ENCODE data around the gene HPCAL1. TPM values are rescaled to one million over a fixed set of nuclear protein-coding genes. Genes with fewer than 3 reads are reported as not detected.
A peak's percentile ranks its signal among the peaks of the same experiment; 100 is the strongest.

HPCAL1 gene
- total RNA-seq, 2 experiments from 2014 or later: 109 to 114 TPM

GRCh38 chr2:10300328-10300920 lies 2.3 kb upstream of the HPCAL1 start:
- Mint-ChIP-seq H3K36me3 (ENCODE audit: low read depth) (peaks cover 7% of the 10 kb centered on the region), H3K27me3 (no peaks in the 10 kb centered on the region), H3K4me3 (peak overlapping the region; percentile 67), H3K4me1 (peaks cover 51% of the 10 kb centered on the region), H3K9me3 (ENCODE audit: low read depth) (peaks cover 3% of the 10 kb centered on the region), H3K27ac (peak overlapping the region; percentile 65)
- intact Hi-C loops (cut with DNase I, micrococcal nuclease): loop anchor here (5.0 to 10.0 kb wide), 7 partner anchors 82 to 1466 kb away; partner anchors contain the start of genes GRHL1 (in 1 of the 2), KIDINS220 (in 1 of the 2), NOL10 (in 1 of the 2) and SLC66A3 (in 1 of the 2)
- ATAC-seq (no peak), DNase-seq (no peak)
- POLR2A ChIA-PET: no interaction called here
- CTCF ChIA-PET: interaction anchor here (0.6 to 10.3 kb wide), 5 partner anchors 13 to 109 kb away, joined by 3 to 88 read pairs (median 4); no protein-coding TSS in a partner anchor

GRCh38 chr2:10300997-10301940 lies 1.4 kb upstream of the HPCAL1 start:
- peak; percentile 54 for DNase-seq
- H3K4me3 Mint-ChIP-seq: peak overlapping the region; percentile 67
- ATAC-seq: no peak
- H3K27ac Mint-ChIP-seq: peak overlapping the region; percentile 65
- peaks cover 3% of the 10 kb centered on the region for H3K9me3 Mint-ChIP-seq (ENCODE audit: low read depth)
- POLR2A ChIA-PET: interaction anchor here (0.6 to 2.4 kb wide), 6 partner anchors 30 to 197 kb away, joined by 3 to 9 read pairs (median 3); no protein-coding TSS in a partner anchor
- peaks cover 59% of the 10 kb centered on the region for H3K4me1 Mint-ChIP-seq
- intact Hi-C loops (cut with DNase I, micrococcal nuclease): loop anchor here (5.0 to 10.0 kb wide), 7 partner anchors 81 to 1466 kb away; partner anchors contain the start of genes GRHL1 (in 1 of the 2), KIDINS220 (in 1 of the 2), NOL10 (in 1 of the 2) and SLC66A3 (in 1 of the 2)
- CTCF ChIA-PET: interaction anchor here (0.6 to 10.3 kb wide), 13 partner anchors 13 to 1331 kb away, joined by 3 to 88 read pairs (median 4); no protein-coding TSS in a partner anchor
- H3K36me3 Mint-ChIP-seq (ENCODE audit: low read depth): peaks cover 7% of the 10 kb centered on the region
- H3K27me3 Mint-ChIP-seq: no peaks in the 10 kb centered on the region

GRCh38 chr2:10301941-10302478 lies 694 bp upstream of the HPCAL1 start:
- peak overlapping the region; percentile 65 for H3K27ac Mint-ChIP-seq
- ATAC-seq (no peak), DNase-seq (peak; percentile 51)
- no peaks in the 10 kb centered on the region for H3K27me3 Mint-ChIP-seq
- POLR2A ChIA-PET: interaction anchor here (0.6 to 2.4 kb wide), 7 partner anchors 30 to 196 kb away, joined by 3 to 10 read pairs (median 3); no protein-coding TSS in a partner anchor
- CTCF ChIA-PET: interaction anchor here (0.6 to 10.3 kb wide), 13 partner anchors 12 to 1330 kb away, joined by 3 to 88 read pairs (median 4); no protein-coding TSS in a partner anchor
- intact Hi-C loops (cut with DNase I, micrococcal nuclease): loop anchor here (1.0 to 10.0 kb wide), 15 partner anchors 29 to 1467 kb away; partner anchors contain the start of genes ODC1 (in 2 of the 2), CPSF3 (in 1 of the 2), GRHL1 (in 1 of the 2) and ITGB1BP1 (in 1 of the 2)
- peaks cover 65% of the 10 kb centered on the region for H3K4me1 Mint-ChIP-seq
- peak overlapping the region; percentile 67 for H3K4me3 Mint-ChIP-seq
- H3K36me3 Mint-ChIP-seq (ENCODE audit: low read depth): peaks cover 7% of the 10 kb centered on the region
- H3K9me3 Mint-ChIP-seq (ENCODE audit: low read depth): peaks cover 3% of the 10 kb centered on the region

GRCh38 chr2:10303181-10303693 lies 533 bp downstream of the HPCAL1 start:
- ATAC-seq (peak; percentile 2), DNase-seq (no peak)
- Mint-ChIP-seq H3K9me3 (ENCODE audit: low read depth) (peaks cover 3% of the 10 kb centered on the region), H3K4me1 (peaks cover 65% of the 10 kb centered on the region), H3K27me3 (no peaks in the 10 kb centered on the region), H3K4me3 (peak overlapping the region; percentile 100), H3K36me3 (ENCODE audit: low read depth) (peaks cover 7% of the 10 kb centered on the region), H3K27ac (peak overlapping the region; percentile 89)
- POLR2A ChIA-PET: interaction anchor here (0.5 to 2.4 kb wide), 11 partner anchors 25 to 414 kb away, joined by 3 to 10 read pairs (median 4); partner anchors contain the start of gene ODC1
- CTCF ChIA-PET: interaction anchor here (0.6 to 10.3 kb wide), 6 partner anchors 19 to 132 kb away, joined by 3 to 88 read pairs (median 6); no protein-coding TSS in a partner anchor
- intact Hi-C loops (cut with DNase I, micrococcal nuclease): loop anchor here (1.0 to 10.0 kb wide), 10 partner anchors 79 to 1468 kb away; partner anchors contain the start of genes GRHL1 (in 1 of the 2), KIDINS220 (in 1 of the 2), NOL10 (in 1 of the 2) and ODC1 (in 1 of the 2)

- Mint-ChIP-seq H3K27ac (peak overlapping the region; percentile 87), H3K4me3 (peak overlapping the region; percentile 100), H3K9me3 (ENCODE audit: low read depth) (peaks cover 1% of the 10 kb centered on the region), H3K36me3 (ENCODE audit: low read depth) (peaks cover 7% of the 10 kb centered on the region), H3K4me1 (peaks cover 65% of the 10 kb centered on the region), H3K27me3 (no peaks in the 10 kb centered on the region)
- DNase-seq (peak; percentile 67), ATAC-seq (peak; percentile 2)
- CTCF ChIA-PET: interaction anchor here (0.5 to 10.3 kb wide), 8 partner anchors 14 to 131 kb away, joined by 3 to 88 read pairs (median 6); no protein-coding TSS in a partner anchor
- POLR2A ChIA-PET: interaction anchor here (0.5 to 2.3 kb wide), 11 partner anchors 23 to 414 kb away, joined by 3 to 10 read pairs (median 4); partner anchors contain the start of gene ODC1
- intact Hi-C loops (cut with DNase I, micrococcal nuclease): loop anchor here (1.0 to 10.0 kb wide), 10 partner anchors 78 to 1469 kb away; partner anchors contain the start of genes GRHL1 (in 1 of the 2), KIDINS220 (in 1 of the 2), NOL10 (in 1 of the 2) and ODC1 (in 1 of the 2)
Observed at GRCh38 chr2:10303694-10304378, 1.1 kb downstream of the HPCAL1 start.

GRCh38 chr2:10304458-10305253 lies 2.0 kb downstream of the HPCAL1 start:
- Mint-ChIP-seq H3K9me3 (ENCODE audit: low read depth) (no peaks in the 10 kb centered on the region), H3K4me3 (peak overlapping the region; percentile 100), H3K27me3 (no peaks in the 10 kb centered on the region), H3K4me1 (peaks cover 70% of the 10 kb centered on the region), H3K27ac (peak overlapping the region; percentile 87), H3K36me3 (ENCODE audit: low read depth) (peaks cover 7% of the 10 kb centered on the region)
- ChIA-PET CTCF (interaction anchor here (0.5 to 10.3 kb wide), 10 partner anchors 15 to 186 kb away, joined by 3 to 88 read pairs (median 4); no protein-coding TSS in a partner anchor), POLR2A (interaction anchor here (0.6 to 2.3 kb wide), 7 partner anchors 22 to 1623 kb away, joined by 3 to 10 read pairs (median 4); partner anchors contain the start of genes ID2 and ODC1)
- no peak for ATAC-seq
- no peak for DNase-seq
- intact Hi-C loops (cut with DNase I, micrococcal nuclease): loop anchor here (1.0 to 10.0 kb wide), 8 partner anchors 26 to 1470 kb away; partner anchors contain the start of genes GRHL1 (in 1 of the 2), KIDINS220 (in 1 of the 2), NOL10 (in 1 of the 2) and SLC66A3 (in 1 of the 2)

GRCh38 chr2:10305254-10305635 lies 2.5 kb downstream of the HPCAL1 start:
- peaks cover 73% of the 10 kb centered on the region for H3K4me1 Mint-ChIP-seq
- ChIA-PET POLR2A (interaction anchor here (0.6 to 1.1 kb wide), 5 partner anchors 104 to 1623 kb away, joined by 3 to 9 read pairs (median 4); partner anchors contain the start of gene ID2), CTCF (interaction anchor here (0.6 to 10.3 kb wide), 7 partner anchors 16 to 187 kb away, joined by 3 to 88 read pairs (median 4); no protein-coding TSS in a partner anchor)
- H3K36me3 Mint-ChIP-seq (ENCODE audit: low read depth): peaks cover 7% of the 10 kb centered on the region
- ATAC-seq (peak; percentile 15), DNase-seq (peak; percentile 76)
- H3K4me3 Mint-ChIP-seq: peak overlapping the region; percentile 100
- no peaks in the 10 kb centered on the region for H3K27me3 Mint-ChIP-seq
- no peaks in the 10 kb centered on the region for H3K9me3 Mint-ChIP-seq (ENCODE audit: low read depth)
- intact Hi-C loops (cut with DNase I, micrococcal nuclease): loop anchor here (1.0 to 10.0 kb wide), 4 partner anchors 25 to 1470 kb away; partner anchors contain the start of genes KIDINS220 (in 1 of the 2) and NOL10 (in 1 of the 2)
- H3K27ac Mint-ChIP-seq: peak overlapping the region; percentile 72

GRCh38 chr2:10305715-10306114 lies 3.0 kb downstream of the HPCAL1 start:
- POLR2A ChIA-PET: interaction anchor here (0.6 to 1.1 kb wide), 5 partner anchors 104 to 1624 kb away, joined by 3 to 9 read pairs (median 4); partner anchors contain the start of gene ID2
- ATAC-seq (peak; percentile 45), DNase-seq (peak; percentile 78)
- no peaks in the 10 kb centered on the region for H3K9me3 Mint-ChIP-seq (ENCODE audit: low read depth)
- CTCF ChIA-PET: interaction anchor here (0.6 to 10.3 kb wide), 5 partner anchors 24 to 103 kb away, joined by 3 to 88 read pairs (median 3); no protein-coding TSS in a partner anchor
- no peaks in the 10 kb centered on the region for H3K27me3 Mint-ChIP-seq
- peak overlapping the region; percentile 72 for H3K27ac Mint-ChIP-seq
- intact Hi-C loops (cut with DNase I, micrococcal nuclease): loop anchor here (1.0 to 10.0 kb wide), 4 partner anchors 25 to 1471 kb away; partner anchors contain the start of genes KIDINS220 (in 1 of the 2) and NOL10 (in 1 of the 2)
- H3K36me3 Mint-ChIP-seq (ENCODE audit: low read depth): peaks cover 7% of the 10 kb centered on the region
- peak overlapping the region; percentile 100 for H3K4me3 Mint-ChIP-seq
- peaks cover 69% of the 10 kb centered on the region for H3K4me1 Mint-ChIP-seq
